ENCODE results near the gene NR5A2.

Gene NR5A2

GRCh38 chr1:200128944-200129879 lies 101.7 kb downstream of the NR5A2 start:
- DNase-seq: no peak

- no peak for DNase-seq
These were observed 103.0 kb downstream of the NR5A2 start for GRCh38 chr1:200130552-200130951.

GRCh38 chr1:200131551-200132125 lies 104.1 kb downstream of the NR5A2 start:
- DNase-seq: no peak

GRCh38 chr1:200133123-200133522 lies 105.6 kb downstream of the NR5A2 start:
- DNase-seq: no peak

- no peak for DNase-seq
These were observed 106.6 kb downstream of the NR5A2 start for GRCh38 chr1:200134116-200134515.

- no peak for DNase-seq
These were observed 108.9 kb downstream of the NR5A2 start for GRCh38 chr1:200136384-200136783.

GRCh38 chr1:200139661-200140250 lies 112.2 kb downstream of the NR5A2 start:
- no peak for DNase-seq

- no peak for DNase-seq
These were observed 115.8 kb downstream of the NR5A2 start for GRCh38 chr1:200143347-200143746.

GRCh38 chr1:200146100-200146499 lies 118.6 kb downstream of the NR5A2 start:
- no peak for DNase-seq

- no peak for DNase-seq
These were observed 119.6 kb downstream of the NR5A2 start for GRCh38 chr1:200147094-200147493.

GRCh38 chr1:200147742-200148141 lies 120.2 kb downstream of the NR5A2 start:
- DNase-seq: no peak

- DNase-seq: no peak
These were observed 122.5 kb downstream of the NR5A2 start for GRCh38 chr1:200150006-200150405.

GRCh38 chr1:200150721-200151120 lies 123.2 kb downstream of the NR5A2 start:
- DNase-seq: no peak

- DNase-seq: no peak
These were observed 124.8 kb downstream of the NR5A2 start for GRCh38 chr1:200152336-200152735.

- DNase-seq: no peak
These were observed 126.0 kb downstream of the NR5A2 start for GRCh38 chr1:200153277-200154055.

- DNase-seq: no peak
These were observed 126.7 kb downstream of the NR5A2 start for GRCh38 chr1:200154069-200154767.

- DNase-seq: no peak
These were observed 130.2 kb downstream of the NR5A2 start for GRCh38 chr1:200157715-200158114.

- DNase-seq: no peak
These were observed 134.3 kb downstream of the NR5A2 start for GRCh38 chr1:200161801-200162200.

GRCh38 chr1:200162258-200162657 lies 134.7 kb downstream of the NR5A2 start:
- DNase-seq: no peak

GRCh38 chr1:200162877-200163276 lies 135.4 kb downstream of the NR5A2 start:
- no peak for DNase-seq

- DNase-seq: no peak
These were observed 136.4 kb downstream of the NR5A2 start for GRCh38 chr1:200163911-200164310.

- no peak for DNase-seq
These were observed 138.1 kb downstream of the NR5A2 start for GRCh38 chr1:200165493-200166220.
